ENCODE results near the gene SLC22A5.

Gene SLC22A5

GRCh38 chr5:132434416-132435286 is 65.1 kb downstream of the SLC22A5 start:
- Histone ChIP-seq H3K4me2 (ENCODE audit: low read depth, low read length, poor library complexity, severe bottlenecking) (no peak overlapping the region), H3K4me1 (ENCODE audit: insufficient read depth, low read length, poor library complexity, severe bottlenecking) (peaks cover 49% of the 10 kb centered on the region)

GRCh38 chr5:132435447-132435846 is 65.9 kb downstream of the SLC22A5 start:
- Histone ChIP-seq H3K36me3 (ENCODE audit: insufficient read depth, low read length) (peaks cover 4% of the 10 kb centered on the region; the same call in 1 of the 2 replicates), H3K79me2 (ENCODE audit: insufficient read depth, low read length) (peaks cover 86% of the 10 kb centered on the region), H3K4me3 (ENCODE audit: low read length, poor library complexity, severe bottlenecking) (no peak overlapping the region), H3F3A (ENCODE audit: low read depth) (no peaks in the 10 kb centered on the region), H3K4me2 (ENCODE audit: low read depth, low read length, poor library complexity, severe bottlenecking) (no peak overlapping the region), H3K9ac (ENCODE audit: low read depth, low read length, poor library complexity, severe bottlenecking) (no peak overlapping the region), H2AFZ (ENCODE audit: low read length) (no peak overlapping the region), H3K27me3 (ENCODE audit: insufficient read depth, low read length, poor library complexity, severe bottlenecking) (no peaks in the 10 kb centered on the region), H4K20me1 (ENCODE audit: insufficient read depth, low read length, poor library complexity, severe bottlenecking) (no peaks in the 10 kb centered on the region), H3K9me2 (replicated peaks; ENCODE audit: low read depth, low read length) (no peaks in the 10 kb centered on the region), H3K9me3 (ENCODE audit: insufficient read depth, low read depth, low read length) (no peaks in the 10 kb centered on the region), H3K4me1 (ENCODE audit: insufficient read depth, low read length, poor library complexity, severe bottlenecking) (peaks cover 41% of the 10 kb centered on the region)
- TF ChIP-seq, protein P1, sequence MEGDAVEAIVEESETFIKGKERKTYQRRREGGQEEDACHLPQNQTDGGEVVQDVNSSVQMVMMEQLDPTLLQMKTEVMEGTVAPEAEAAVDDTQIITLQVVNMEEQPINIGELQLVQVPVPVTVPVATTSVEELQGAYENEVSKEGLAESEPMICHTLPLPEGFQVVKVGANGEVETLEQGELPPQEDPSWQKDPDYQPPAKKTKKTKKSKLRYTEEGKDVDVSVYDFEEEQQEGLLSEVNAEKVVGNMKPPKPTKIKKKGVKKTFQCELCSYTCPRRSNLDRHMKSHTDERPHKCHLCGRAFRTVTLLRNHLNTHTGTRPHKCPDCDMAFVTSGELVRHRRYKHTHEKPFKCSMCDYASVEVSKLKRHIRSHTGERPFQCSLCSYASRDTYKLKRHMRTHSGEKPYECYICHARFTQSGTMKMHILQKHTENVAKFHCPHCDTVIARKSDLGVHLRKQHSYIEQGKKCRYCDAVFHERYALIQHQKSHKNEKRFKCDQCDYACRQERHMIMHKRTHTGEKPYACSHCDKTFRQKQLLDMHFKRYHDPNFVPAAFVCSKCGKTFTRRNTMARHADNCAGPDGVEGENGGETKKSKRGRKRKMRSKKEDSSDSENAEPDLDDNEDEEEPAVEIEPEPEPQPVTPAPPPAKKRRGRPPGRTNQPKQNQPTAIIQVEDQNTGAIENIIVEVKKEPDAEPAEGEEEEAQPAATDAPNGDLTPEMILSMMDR (conservative IDR thresholded peaks at IDR 0.05; ENCODE audit: low read length), result no peak
- TF ChIP-seq EZH2phosphoT487 (IDR thresholded peaks at IDR 0.05; ENCODE audit: borderline replicate concordance), result no peak

More at GRCh38 chr5:132434416-132435286, 65.1 kb downstream of the SLC22A5 start:
- H3K27me3 ChIP-seq (ENCODE audit: insufficient read depth, low read length, poor library complexity, severe bottlenecking), result no peaks in the 10 kb centered on the region
- H3K9me2 ChIP-seq (replicated peaks; ENCODE audit: low read depth, low read length), result no peaks in the 10 kb centered on the region
- no peak overlapping the region for H3K9ac ChIP-seq (ENCODE audit: low read depth, low read length, poor library complexity, severe bottlenecking)
- H3K36me3 ChIP-seq (ENCODE audit: insufficient read depth, low read length), result peaks cover 6% of the 10 kb centered on the region; the same call in 1 of the 2 replicates
- no peaks in the 10 kb centered on the region for H3F3A ChIP-seq (ENCODE audit: low read depth)
- no peak overlapping the region for H3K4me3 ChIP-seq (ENCODE audit: low read length, poor library complexity, severe bottlenecking)
- no peaks in the 10 kb centered on the region for H4K20me1 ChIP-seq (ENCODE audit: insufficient read depth, low read length, poor library complexity, severe bottlenecking)
- peaks cover 88% of the 10 kb centered on the region for H3K79me2 ChIP-seq (ENCODE audit: insufficient read depth, low read length)
- no peak overlapping the region for H2AFZ ChIP-seq (ENCODE audit: low read length)
- no peak for TF ChIP-seq EZH2phosphoT487 (IDR thresholded peaks at IDR 0.05; ENCODE audit: borderline replicate concordance)
- TF ChIP-seq, protein P1 (conservative IDR thresholded peaks at IDR 0.05; ENCODE audit: low read length), result no peak
- H3K9me3 ChIP-seq (ENCODE audit: insufficient read depth, low read depth, low read length), result no peaks in the 10 kb centered on the region

GRCh38 chr5:132435886-132436285 is 66.4 kb downstream of the SLC22A5 start:
- Histone ChIP-seq H3K4me2 (ENCODE audit: low read depth, low read length, poor library complexity, severe bottlenecking) (no peak overlapping the region), H3K27me3 (ENCODE audit: insufficient read depth, low read length, poor library complexity, severe bottlenecking) (no peaks in the 10 kb centered on the region), H3K9ac (ENCODE audit: low read depth, low read length, poor library complexity, severe bottlenecking) (no peak overlapping the region), H2AFZ (ENCODE audit: low read length) (no peak overlapping the region), H3K79me2 (ENCODE audit: insufficient read depth, low read length) (peaks cover 86% of the 10 kb centered on the region), H3K4me3 (ENCODE audit: low read length, poor library complexity, severe bottlenecking) (no peak overlapping the region), H4K20me1 (ENCODE audit: insufficient read depth, low read length, poor library complexity, severe bottlenecking) (no peaks in the 10 kb centered on the region), H3K36me3 (ENCODE audit: insufficient read depth, low read length) (no peaks in the 10 kb centered on the region), H3K9me2 (replicated peaks; ENCODE audit: low read depth, low read length) (no peaks in the 10 kb centered on the region), H3F3A (ENCODE audit: low read depth) (no peaks in the 10 kb centered on the region), H3K9me3 (ENCODE audit: insufficient read depth, low read depth, low read length) (no peaks in the 10 kb centered on the region), H3K4me1 (ENCODE audit: insufficient read depth, low read length, poor library complexity, severe bottlenecking) (peaks cover 37% of the 10 kb centered on the region)
- no peak for TF ChIP-seq EZH2phosphoT487 (IDR thresholded peaks at IDR 0.05; ENCODE audit: borderline replicate concordance)
- TF ChIP-seq, protein P1 (conservative IDR thresholded peaks at IDR 0.05; ENCODE audit: low read length), result no peak
